ENCODE results near the gene USP7. TPM values are rescaled to one million over a fixed set of nuclear protein-coding genes. Genes with fewer than 3 reads are reported as not detected.
"Not testable (repeated sequence)": the region's sequence is repeated elsewhere in the genome, so short reads cannot be mapped to it uniquely, and the experiment has no call there.

The USP7 gene
- total RNA-seq, 1 donor from 2014 or later: 57.9 TPM

- not testable (repeated sequence) for H3K4me1 ChIP-seq (ENCODE audit: control insufficient read depth in 3 of 3, insufficient read depth in 3 of 3, low read length in 3 of 3); H3K9me3 ChIP-seq (ENCODE audit: control insufficient read depth in 3 of 3, low read length in 3 of 3); H3K27ac ChIP-seq (ENCODE audit: low read depth, low read length); H3K27me3 ChIP-seq (ENCODE audit: control insufficient read depth in 3 of 3, insufficient read depth in 3 of 3, low read length in 3 of 3); H3K36me3 ChIP-seq (ENCODE audit: control insufficient read depth in 3 of 3, insufficient read depth in 3 of 3, low read length in 3 of 3); H3K9ac ChIP-seq (ENCODE audit: low read depth in 1 of 3, low read length in 3 of 3); H3K4me3 ChIP-seq (ENCODE audit: low read length in 3 of 3)
These were observed 18.2 kb upstream of the USP7 start for GRCh38 chr16:8981901-8982300.

GRCh38 chr16:8976189-8976588 is 12.5 kb upstream of the USP7 start:
- not testable (repeated sequence) for H3K27me3 ChIP-seq (ENCODE audit: control insufficient read depth in 3 of 3, insufficient read depth in 3 of 3, low read length in 3 of 3); H3K4me3 ChIP-seq (ENCODE audit: low read length in 3 of 3); H3K36me3 ChIP-seq (ENCODE audit: control insufficient read depth in 3 of 3, insufficient read depth in 3 of 3, low read length in 3 of 3); H3K9ac ChIP-seq (ENCODE audit: low read depth in 1 of 3, low read length in 3 of 3); H3K4me1 ChIP-seq (ENCODE audit: control insufficient read depth in 3 of 3, insufficient read depth in 3 of 3, low read length in 3 of 3); H3K9me3 ChIP-seq (ENCODE audit: control insufficient read depth in 3 of 3, low read length in 3 of 3); H3K27ac ChIP-seq (ENCODE audit: low read depth, low read length)

- H3K9me3 ChIP-seq (ENCODE audit: control insufficient read depth in 3 of 3, low read length in 3 of 3): no peaks in the 10 kb centered on the region
- no peak overlapping the region for H3K27ac ChIP-seq (ENCODE audit: low read depth, low read length)
- H3K4me3 ChIP-seq (ENCODE audit: low read length in 3 of 3): no peak overlapping the region
- H3K4me1 ChIP-seq (ENCODE audit: control insufficient read depth in 3 of 3, insufficient read depth in 3 of 3, low read length in 3 of 3): no peaks in the 10 kb centered on the region
- H3K9ac ChIP-seq (ENCODE audit: low read depth in 1 of 3, low read length in 3 of 3): no peak overlapping the region
- H3K36me3 ChIP-seq (ENCODE audit: control insufficient read depth in 3 of 3, insufficient read depth in 3 of 3, low read length in 3 of 3): no peaks in the 10 kb centered on the region
- H3K27me3 ChIP-seq (ENCODE audit: control insufficient read depth in 3 of 3, insufficient read depth in 3 of 3, low read length in 3 of 3): no peaks in the 10 kb centered on the region
These were observed 11.3 kb upstream of the USP7 start for GRCh38 chr16:8975039-8975438.

GRCh38 chr16:8972843-8973586 is 9.3 kb upstream of the USP7 start:
- no peaks in the 10 kb centered on the region for H3K36me3 ChIP-seq (ENCODE audit: control insufficient read depth in 3 of 3, insufficient read depth in 3 of 3, low read length in 3 of 3)
- H3K27me3 ChIP-seq (ENCODE audit: control insufficient read depth in 3 of 3, insufficient read depth in 3 of 3, low read length in 3 of 3): no peaks in the 10 kb centered on the region
- H3K27ac ChIP-seq (ENCODE audit: low read depth, low read length): no peak overlapping the region
- H3K4me1 ChIP-seq (ENCODE audit: control insufficient read depth in 3 of 3, insufficient read depth in 3 of 3, low read length in 3 of 3): no peaks in the 10 kb centered on the region
- no peak overlapping the region for H3K9ac ChIP-seq (ENCODE audit: low read depth in 1 of 3, low read length in 3 of 3)
- H3K9me3 ChIP-seq (ENCODE audit: control insufficient read depth in 3 of 3, low read length in 3 of 3): no peaks in the 10 kb centered on the region
- H3K4me3 ChIP-seq (ENCODE audit: low read length in 3 of 3): no peak overlapping the region

GRCh38 chr16:8971416-8971815 is 7.7 kb upstream of the USP7 start:
- H3K27me3 ChIP-seq (ENCODE audit: control insufficient read depth in 3 of 3, insufficient read depth in 3 of 3, low read length in 3 of 3): no peaks in the 10 kb centered on the region
- no peak overlapping the region for H3K27ac ChIP-seq (ENCODE audit: low read depth, low read length)
- H3K4me1 ChIP-seq (ENCODE audit: control insufficient read depth in 3 of 3, insufficient read depth in 3 of 3, low read length in 3 of 3): no peaks in the 10 kb centered on the region
- H3K9me3 ChIP-seq (ENCODE audit: control insufficient read depth in 3 of 3, low read length in 3 of 3): no peaks in the 10 kb centered on the region
- no peaks in the 10 kb centered on the region for H3K36me3 ChIP-seq (ENCODE audit: control insufficient read depth in 3 of 3, insufficient read depth in 3 of 3, low read length in 3 of 3)
- no peak overlapping the region for H3K9ac ChIP-seq (ENCODE audit: low read depth in 1 of 3, low read length in 3 of 3)
- no peak overlapping the region for H3K4me3 ChIP-seq (ENCODE audit: low read length in 3 of 3)

GRCh38 chr16:8969202-8969897 is 5.6 kb upstream of the USP7 start:
- not testable (repeated sequence) for H3K9ac ChIP-seq (ENCODE audit: low read depth in 1 of 3, low read length in 3 of 3); H3K27me3 ChIP-seq (ENCODE audit: control insufficient read depth in 3 of 3, insufficient read depth in 3 of 3, low read length in 3 of 3); H3K4me1 ChIP-seq (ENCODE audit: control insufficient read depth in 3 of 3, insufficient read depth in 3 of 3, low read length in 3 of 3); H3K9me3 ChIP-seq (ENCODE audit: control insufficient read depth in 3 of 3, low read length in 3 of 3); H3K27ac ChIP-seq (ENCODE audit: low read depth, low read length); H3K36me3 ChIP-seq (ENCODE audit: control insufficient read depth in 3 of 3, insufficient read depth in 3 of 3, low read length in 3 of 3); H3K4me3 ChIP-seq (ENCODE audit: low read length in 3 of 3)

- not testable (repeated sequence) for H3K27me3 ChIP-seq (ENCODE audit: control insufficient read depth in 3 of 3, insufficient read depth in 3 of 3, low read length in 3 of 3); H3K4me3 ChIP-seq (ENCODE audit: low read length in 3 of 3); H3K9ac ChIP-seq (ENCODE audit: low read depth in 1 of 3, low read length in 3 of 3); H3K9me3 ChIP-seq (ENCODE audit: control insufficient read depth in 3 of 3, low read length in 3 of 3); H3K27ac ChIP-seq (ENCODE audit: low read depth, low read length); H3K36me3 ChIP-seq (ENCODE audit: control insufficient read depth in 3 of 3, insufficient read depth in 3 of 3, low read length in 3 of 3); H3K4me1 ChIP-seq (ENCODE audit: control insufficient read depth in 3 of 3, insufficient read depth in 3 of 3, low read length in 3 of 3)
These were observed 4.3 kb upstream of the USP7 start for GRCh38 chr16:8968054-8968453.

GRCh38 chr16:8967132-8967821 is 3.6 kb upstream of the USP7 start:
- Histone ChIP-seq H3K27ac (ENCODE audit: low read depth, low read length) (no peak overlapping the region), H3K36me3 (ENCODE audit: control insufficient read depth in 3 of 3, insufficient read depth in 3 of 3, low read length in 3 of 3) (no peaks in the 10 kb centered on the region), H3K27me3 (ENCODE audit: control insufficient read depth in 3 of 3, insufficient read depth in 3 of 3, low read length in 3 of 3) (no peaks in the 10 kb centered on the region), H3K9ac (ENCODE audit: low read depth in 1 of 3, low read length in 3 of 3) (no peak overlapping the region), H3K4me1 (ENCODE audit: control insufficient read depth in 3 of 3, insufficient read depth in 3 of 3, low read length in 3 of 3) (peaks cover 4 to 7% (median 6%) of the 10 kb centered on the region in 3 donors), H3K9me3 (ENCODE audit: control insufficient read depth in 3 of 3, low read length in 3 of 3) (no peaks in the 10 kb centered on the region), H3K4me3 (ENCODE audit: low read length in 3 of 3) (no peak overlapping the region)

GRCh38 chr16:8966817-8967131 is 3.1 kb upstream of the USP7 start:
- peaks cover 9 to 12% (median 11%) of the 10 kb centered on the region in 3 donors for H3K4me1 ChIP-seq (ENCODE audit: control insufficient read depth in 3 of 3, insufficient read depth in 3 of 3, low read length in 3 of 3)
- H3K27me3 ChIP-seq (ENCODE audit: control insufficient read depth in 3 of 3, insufficient read depth in 3 of 3, low read length in 3 of 3): no peaks in the 10 kb centered on the region
- no peak overlapping the region for H3K4me3 ChIP-seq (ENCODE audit: low read length in 3 of 3)
- H3K9me3 ChIP-seq (ENCODE audit: control insufficient read depth in 3 of 3, low read length in 3 of 3): no peaks in the 10 kb centered on the region
- H3K36me3 ChIP-seq (ENCODE audit: control insufficient read depth in 3 of 3, insufficient read depth in 3 of 3, low read length in 3 of 3): no peaks in the 10 kb centered on the region
- H3K9ac ChIP-seq (ENCODE audit: low read depth in 1 of 3, low read length in 3 of 3): no peak overlapping the region
- H3K27ac ChIP-seq (ENCODE audit: low read depth, low read length): no peak overlapping the region

- peak overlapping the region; percentile 74 to 77 (median 75) for H3K4me3 ChIP-seq (ENCODE audit: low read length in 3 of 3)
- peaks cover 28 to 31% (median 30%) of the 10 kb centered on the region in 3 donors for H3K4me1 ChIP-seq (ENCODE audit: control insufficient read depth in 3 of 3, insufficient read depth in 3 of 3, low read length in 3 of 3)
- no peaks in the 10 kb centered on the region for H3K36me3 ChIP-seq (ENCODE audit: control insufficient read depth in 3 of 3, insufficient read depth in 3 of 3, low read length in 3 of 3)
- H3K27me3 ChIP-seq (ENCODE audit: control insufficient read depth in 3 of 3, insufficient read depth in 3 of 3, low read length in 3 of 3): no peaks in the 10 kb centered on the region
- peak overlapping the region; percentile 70 for H3K27ac ChIP-seq (ENCODE audit: low read depth, low read length)
- no peaks in the 10 kb centered on the region for H3K9me3 ChIP-seq (ENCODE audit: control insufficient read depth in 3 of 3, low read length in 3 of 3)
- H3K9ac ChIP-seq (ENCODE audit: low read depth in 1 of 3, low read length in 3 of 3): peak overlapping the region; percentile 80 to 85 (median 85)
These were observed 756 bp upstream of the USP7 start for GRCh38 chr16:8964462-8964861.

All from skeletal muscle tissue (tissue), 4 donors.